Sigmoid colon (tissue), 7 donors: ENCODE results near the gene SDHA. TPM values are rescaled to one million over a fixed set of nuclear protein-coding genes. Genes with fewer than 3 reads are reported as not detected.
A peak's percentile ranks its signal among the peaks of the same experiment; 100 is the strongest.
"Not testable (repeated sequence)": the region's sequence is repeated elsewhere in the genome, so short reads cannot be mapped to it uniquely, and the experiment has no call there.

Experiments
- DNase-seq: peaks from one replicate; pipeline ENCODE4 v3.0.0-alpha.2; 2019
- H3K27ac ChIP-seq, 4 donors: fragments of 200-600 bp; sonication (generic); one replicate each; pipeline ENCODE4 v1.5.1; 2016 to 2019; ENCODE audit warnings: mild to moderate bottlenecking in 1 of 4
- H3K27me3 ChIP-seq, 3 donors: fragments of 200-600 bp; sonication (generic); one replicate each; pipeline ENCODE4 v1.5.1; 2019; ENCODE audit warnings: mild to moderate bottlenecking in 1 of 3
- H3K36me3 ChIP-seq, 4 donors: fragments of 200-600 bp; sonication (generic); one replicate each; pipeline ENCODE4 v1.5.1; 2016 to 2019
- H3K4me1 ChIP-seq, 4 donors: fragments of 200-600 bp; sonication (generic); one replicate each; pipeline ENCODE4 v1.5.1; 2017 to 2019
- H3K4me3 ChIP-seq, 4 donors: fragments of 200-600 bp; sonication (generic); one replicate each; pipeline ENCODE4 v1.5.1; 2017 to 2019; ENCODE audit warnings: mild to moderate bottlenecking in 2 of 4, moderate library complexity in 1 of 4
- H3K9me3 ChIP-seq, 4 donors: fragments of 200-600 bp in 3 of 4; sonication (generic) in 3 of 4; one replicate each; pipeline versions ENCODE4 v1.5.1 to v1.6.1; 2013 to 2019
- EP300 ChIP-seq, 4 donors: sonication (generic); formaldehyde crosslinking; IDR thresholded peaks; one replicate each; pipeline ENCODE4 v1.6.1; 2017; ENCODE audit warnings: antibody characterized with exemption in 4 of 4
- POLR2A ChIP-seq, 2 donors: fragments of 450-650 bp; IDR thresholded peaks; one replicate each; pipeline ENCODE4 v1.6.1; 2016; ENCODE audit warnings: antibody characterized with exemption in 2 of 2, mild to moderate bottlenecking in 2 of 2, moderate library complexity in 2 of 2
- POLR2AphosphoS5 ChIP-seq, 4 donors: sonication (generic); formaldehyde crosslinking; IDR thresholded peaks; one replicate each; pipeline ENCODE4 v1.6.1; 2017; ENCODE audit warnings: antibody characterized with exemption in 4 of 4
- WGBS, 2 donors: extraction: QIAGEN DNeasy Blood & Tissue Kit; methylation state at CpG; one replicate each; pipeline ENCODE4 v1.1.7; 2013; 5-methylcytosine and 5-hydroxymethylcytosine counted together
- intact Hi-C: fragments of 100-400 bp; cut with DNase I; formaldehyde crosslinking; loops from one replicate; pipeline ENCODE4 v1.15.1; 2023
- polyA plus RNA-seq, 3 donors: library from polyadenylated mRNA; stranded (reverse); fragments of 200-250 nt; gene quantifications; one replicate each; pipeline ENCODE4 v1.2.3, GENCODE V29; 2013
- total RNA-seq, 4 donors: library from RNA; depleted of rRNA; stranded (reverse); fragments of >200 nt; gene quantifications; one replicate each; pipeline ENCODE4 v1.1.0, GENCODE V29; 2016
- TF ChIP-seq, protein P1 (sequence below), 4 experiments: fragments of 450-650 bp in 3 of 4; fragments of 200-600 bp in 1 of 4; IDR thresholded peaks; one replicate each; pipeline ENCODE4 v1.5.1; 2016 to 2019; ENCODE audit warnings: antibody characterized with exemption in 4 of 4, mild to moderate bottlenecking in 3 of 4, moderate library complexity in 2 of 4
- donor health status: healthy with polysubstance abuse.
- donor health status: Bipolar disorder and iron deficiency.
- donor health status: healthy.

SDHA gene
- total and polyA plus RNA-seq, 7 donors = 72.7 to 290 (median 87.0) TPM

DNA sequence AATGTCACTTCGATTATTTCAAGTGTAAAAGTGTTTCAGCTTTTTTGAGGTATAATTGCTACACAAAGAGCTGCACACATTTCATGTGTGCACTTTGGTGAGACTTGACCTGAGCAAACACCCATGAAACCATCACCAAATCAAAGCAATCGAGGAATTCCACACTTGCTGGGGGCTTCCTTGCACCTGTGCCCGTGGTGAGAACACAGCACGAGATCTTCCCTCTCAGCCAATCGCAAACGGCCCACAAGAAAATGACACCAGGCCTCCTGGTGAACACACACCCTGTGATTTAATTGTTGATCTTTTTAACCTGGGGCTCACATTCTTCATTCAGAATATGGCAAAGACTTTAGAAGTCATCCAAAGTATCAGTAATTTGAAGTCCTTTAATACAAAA lies 79.3 kb downstream of the SDHA start:
- H3K27ac ChIP-seq, H3K27me3 ChIP-seq, intact Hi-C loops, H3K36me3 ChIP-seq, H3K4me3 ChIP-seq, H3K4me1 ChIP-seq, H3K9me3 ChIP-seq, DNase-seq: not testable (repeated sequence)
- WGBS, 2 donors = 28 to 47% methylated on average over 6 of the region's 6 CpGs

DNA sequence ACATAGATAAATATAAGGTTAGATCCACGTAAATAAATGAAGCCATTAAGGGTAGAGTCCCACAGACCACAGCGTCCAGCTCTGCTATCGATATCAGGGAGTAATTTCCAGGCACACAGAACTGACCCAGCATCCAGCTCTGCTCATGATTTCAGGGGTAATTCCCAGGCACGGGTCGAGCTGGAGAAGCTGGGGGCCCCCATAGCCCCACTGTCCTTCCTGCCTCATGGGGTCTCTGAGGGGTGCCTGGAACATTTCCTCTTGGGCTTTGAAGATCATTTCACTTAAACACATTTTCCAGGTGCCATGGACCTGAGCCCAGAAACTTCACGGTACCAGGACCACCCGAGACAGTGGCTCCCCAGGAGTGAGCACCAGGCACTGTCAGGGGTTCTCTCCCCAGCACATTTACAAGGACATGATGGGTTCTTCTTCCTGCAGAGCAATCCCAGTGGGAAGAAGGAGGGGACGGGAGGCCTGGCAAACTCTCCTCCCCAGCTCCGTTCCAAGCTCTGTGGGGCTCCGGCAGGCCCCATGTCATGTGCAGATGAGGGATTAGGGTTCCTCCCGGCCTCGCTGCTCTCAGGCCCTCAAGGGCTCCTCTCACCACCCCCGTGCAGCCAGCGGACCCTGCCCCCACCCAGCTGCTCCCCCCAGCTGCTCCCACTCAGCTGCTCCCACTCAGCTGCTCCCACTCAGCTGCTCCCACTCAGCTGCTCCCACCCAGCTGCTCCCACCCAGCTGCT lies 80.0 kb downstream of the SDHA start:
- H3K9me3 ChIP-seq, H3K27me3 ChIP-seq, H3K27ac ChIP-seq, intact Hi-C loops, H3K4me3 ChIP-seq, H3K36me3 ChIP-seq, H3K4me1 ChIP-seq: not testable (repeated sequence)
- WGBS, 2 donors = 84 to 90% methylated on average over 14 of the region's 14 CpGs
- DNase-seq = peak; percentile 47

DNA sequence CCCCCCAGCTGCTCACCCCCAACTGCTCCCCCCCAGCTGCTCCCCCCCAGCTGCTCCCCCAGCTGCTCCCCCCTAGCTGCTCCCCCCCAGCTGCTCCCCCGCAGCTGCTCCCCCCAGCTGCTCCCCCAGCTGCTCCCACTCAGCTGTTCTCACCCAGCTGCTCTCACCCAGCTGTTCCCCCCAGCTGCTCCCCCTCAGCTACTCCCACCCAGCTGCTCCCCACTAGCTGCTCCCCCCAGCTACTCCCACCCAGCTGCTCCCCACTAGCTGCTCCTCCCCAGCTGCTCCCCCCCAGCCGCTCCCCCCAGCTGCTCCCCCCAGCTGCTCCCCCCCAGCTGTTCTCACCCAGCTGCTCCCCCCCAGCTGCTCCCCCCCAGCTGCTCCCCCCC lies 80.6 kb downstream of the SDHA start:
- Histone ChIP-seq H3K4me1 (no peaks in the 10 kb centered on the region), H3K27ac (no peak overlapping the region), H3K9me3 (no peaks in the 10 kb centered on the region), H3K4me3 (no peak overlapping the region), H3K27me3 (no peaks in the 10 kb centered on the region), H3K36me3 (no peaks in the 10 kb centered on the region)
- TF ChIP-seq POLR2A (IDR thresholded peaks at IDR 0.05) = no peak
- no peak for TF ChIP-seq EP300 (IDR thresholded peaks at IDR 0.05)
- no peak for TF ChIP-seq POLR2AphosphoS5 (IDR thresholded peaks at IDR 0.05)
- TF ChIP-seq, protein P1, sequence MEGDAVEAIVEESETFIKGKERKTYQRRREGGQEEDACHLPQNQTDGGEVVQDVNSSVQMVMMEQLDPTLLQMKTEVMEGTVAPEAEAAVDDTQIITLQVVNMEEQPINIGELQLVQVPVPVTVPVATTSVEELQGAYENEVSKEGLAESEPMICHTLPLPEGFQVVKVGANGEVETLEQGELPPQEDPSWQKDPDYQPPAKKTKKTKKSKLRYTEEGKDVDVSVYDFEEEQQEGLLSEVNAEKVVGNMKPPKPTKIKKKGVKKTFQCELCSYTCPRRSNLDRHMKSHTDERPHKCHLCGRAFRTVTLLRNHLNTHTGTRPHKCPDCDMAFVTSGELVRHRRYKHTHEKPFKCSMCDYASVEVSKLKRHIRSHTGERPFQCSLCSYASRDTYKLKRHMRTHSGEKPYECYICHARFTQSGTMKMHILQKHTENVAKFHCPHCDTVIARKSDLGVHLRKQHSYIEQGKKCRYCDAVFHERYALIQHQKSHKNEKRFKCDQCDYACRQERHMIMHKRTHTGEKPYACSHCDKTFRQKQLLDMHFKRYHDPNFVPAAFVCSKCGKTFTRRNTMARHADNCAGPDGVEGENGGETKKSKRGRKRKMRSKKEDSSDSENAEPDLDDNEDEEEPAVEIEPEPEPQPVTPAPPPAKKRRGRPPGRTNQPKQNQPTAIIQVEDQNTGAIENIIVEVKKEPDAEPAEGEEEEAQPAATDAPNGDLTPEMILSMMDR (IDR thresholded peaks at IDR 0.05) = no peak
- WGBS, 2 donors = 25 to 93% methylated on average over 2 of the region's 2 CpGs
- intact Hi-C loops = no loop called here
- peak; percentile 15 for DNase-seq

DNA sequence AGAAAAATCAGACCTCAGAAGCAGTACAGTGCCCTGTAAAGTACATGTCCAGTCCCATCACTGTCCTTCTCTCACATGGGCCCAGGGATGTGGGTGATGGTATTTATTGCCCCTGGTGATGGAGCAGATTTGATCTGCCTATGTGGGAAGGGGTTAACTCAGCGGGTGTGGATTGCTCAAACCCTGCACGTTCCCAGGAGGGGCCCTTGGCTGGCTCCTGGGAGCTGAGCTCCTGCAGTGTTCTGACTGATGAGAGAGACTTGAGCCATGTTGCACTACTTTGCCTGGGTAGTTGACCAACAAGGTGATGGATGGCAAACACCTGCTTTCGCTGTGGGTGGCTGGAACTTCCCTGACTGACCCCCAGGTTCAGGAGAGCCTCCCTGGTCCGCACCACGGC lies 81.8 kb downstream of the SDHA start:
- H3K4me1 ChIP-seq, H3K9me3 ChIP-seq, H3K27me3 ChIP-seq, DNase-seq, H3K4me3 ChIP-seq, H3K27ac ChIP-seq, H3K36me3 ChIP-seq, intact Hi-C loops: not testable (repeated sequence)
- 83 to 87% methylated on average over 5 of the region's 5 CpGs for WGBS, 2 donors

DNA sequence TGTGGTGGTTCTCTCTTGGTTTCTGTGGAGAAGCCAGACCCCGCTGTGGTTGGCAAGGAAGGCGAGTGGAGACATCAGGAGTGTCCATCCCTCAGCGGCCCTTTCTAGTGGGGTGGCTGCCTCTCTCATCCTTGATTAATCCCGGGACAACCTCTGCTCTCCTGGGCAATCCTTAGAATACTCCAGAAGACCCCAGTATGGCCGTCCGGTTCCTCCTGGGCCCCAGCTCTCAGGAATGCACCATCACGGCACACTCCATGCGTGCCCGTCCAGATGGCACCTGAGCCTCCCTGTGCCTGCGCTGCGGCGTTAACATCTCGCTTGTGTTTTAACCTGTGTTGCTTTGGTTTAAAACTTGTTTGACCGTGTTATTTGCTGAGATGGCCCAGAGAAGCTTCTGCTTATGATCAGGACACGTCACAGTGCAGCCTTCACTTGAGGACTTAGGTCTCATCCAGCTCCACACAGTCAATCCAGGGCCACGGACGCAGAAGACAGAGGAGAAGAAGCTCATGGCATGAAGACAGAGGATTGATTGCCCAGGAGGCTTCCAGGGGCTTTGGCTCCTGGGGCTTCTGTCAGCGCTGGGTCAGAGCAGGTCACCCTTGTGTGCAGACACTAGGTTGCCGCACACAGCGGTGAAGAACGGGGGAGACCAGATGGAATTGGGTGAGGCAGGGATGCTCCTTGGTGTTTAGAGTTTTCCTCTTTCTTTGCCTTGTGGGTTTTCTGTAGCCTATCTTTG lies 82.7 kb downstream of the SDHA start:
- intact Hi-C loops, H3K9me3 ChIP-seq, H3K4me3 ChIP-seq, H3K27me3 ChIP-seq, H3K36me3 ChIP-seq, H3K4me1 ChIP-seq, H3K27ac ChIP-seq: not testable (repeated sequence)
- 93 to 94% methylated on average over 21 of the region's 21 CpGs for WGBS, 2 donors
- DNase-seq = peak; percentile 39

DNA sequence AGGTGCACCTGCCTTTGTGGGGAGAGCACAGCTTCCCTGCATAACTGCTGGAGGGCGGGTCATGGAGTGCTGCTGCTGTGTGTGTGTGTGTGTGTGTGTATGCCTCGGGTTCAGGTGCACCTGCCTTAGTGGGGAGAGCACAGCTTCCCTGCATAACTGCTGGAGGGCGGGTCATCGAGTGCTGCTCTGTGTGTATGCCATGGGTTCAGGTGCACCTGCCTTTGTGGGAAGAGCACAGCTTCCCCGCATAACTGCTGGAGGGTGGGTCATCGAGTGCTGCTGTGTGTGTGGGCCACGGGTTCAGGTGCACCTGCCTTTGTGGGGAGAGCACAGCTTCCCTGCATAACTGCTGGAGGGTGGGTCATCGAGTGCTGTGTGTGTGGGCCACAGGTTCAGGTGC lies 84.3 kb downstream of the SDHA start:
- intact Hi-C loops, H3K9me3 ChIP-seq, H3K4me3 ChIP-seq, H3K4me1 ChIP-seq, H3K27me3 ChIP-seq, DNase-seq, H3K27ac ChIP-seq: not testable (repeated sequence)
- WGBS, 2 donors = 17 to 67% methylated on average over 8 of the region's 8 CpGs
- H3K36me3 ChIP-seq = peaks cover 0 to 24% (median 5%) of the 10 kb centered on the region in 4 donors

DNA sequence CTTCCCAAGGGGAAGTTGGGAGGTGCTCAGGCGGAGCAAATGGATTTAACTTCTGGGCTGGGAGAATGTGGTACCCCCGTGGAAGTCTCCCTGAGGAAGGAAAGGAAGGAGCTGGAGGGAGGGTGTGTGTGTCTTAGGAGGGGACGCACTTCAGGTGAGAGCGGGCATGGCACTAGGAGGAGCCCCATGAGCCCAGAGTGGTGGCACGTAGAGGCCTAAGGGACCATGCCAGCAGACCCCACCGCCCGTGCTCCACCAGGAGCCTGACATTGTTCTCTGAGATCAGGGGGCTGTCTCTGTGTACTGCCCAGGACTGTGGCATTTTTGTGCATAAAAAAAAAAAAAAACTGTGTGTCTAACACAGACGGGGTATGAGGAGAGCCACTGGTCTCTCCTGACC lies 84.8 kb downstream of the SDHA start:
- intact Hi-C loops = no loop called here
- H3K9me3 ChIP-seq = no peaks in the 10 kb centered on the region
- no peak overlapping the region for H3K4me3 ChIP-seq
- H3K27ac ChIP-seq = no peak overlapping the region
- 48 to 70% methylated on average over 8 of the region's 8 CpGs for WGBS, 2 donors
- H3K4me1 ChIP-seq = no peaks in the 10 kb centered on the region
- H3K36me3 ChIP-seq = peaks cover 0 to 30% (median 5%) of the 10 kb centered on the region in 4 donors
- DNase-seq = peak; percentile 43
- TF ChIP-seq POLR2AphosphoS5 (IDR thresholded peaks at IDR 0.05) = no peak
- H3K27me3 ChIP-seq = no peaks in the 10 kb centered on the region

DNA sequence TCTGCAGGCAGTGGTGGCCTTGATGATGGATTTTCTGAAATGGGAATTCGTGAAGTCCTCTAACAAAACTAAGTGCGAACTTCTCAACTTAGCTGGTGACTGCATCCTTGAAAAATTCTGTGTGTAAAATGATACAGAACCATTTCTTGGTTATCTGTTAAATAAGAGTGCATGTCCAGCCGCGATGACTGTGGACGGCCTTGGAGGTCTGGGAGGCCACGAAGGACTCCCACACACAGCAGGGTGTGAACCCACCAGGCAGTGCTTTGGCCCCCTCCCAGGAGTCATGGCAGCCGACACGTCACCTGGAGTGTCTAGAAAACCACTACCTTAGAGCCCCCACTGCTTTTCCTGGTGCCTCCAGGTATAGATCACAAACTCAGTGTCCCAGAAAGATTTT lies 85.6 kb downstream of the SDHA start:
- H3K4me3 ChIP-seq, H3K27ac ChIP-seq, intact Hi-C loops, H3K4me1 ChIP-seq, H3K9me3 ChIP-seq, DNase-seq, H3K27me3 ChIP-seq: not testable (repeated sequence)
- H3K36me3 ChIP-seq = peaks cover 0 to 33% (median 5%) of the 10 kb centered on the region in 4 donors
- WGBS, 2 donors = 83 to 95% methylated on average over 8 of the region's 8 CpGs
